ENCODE measurements around the gene UNK.

The UNK gene

DNA sequence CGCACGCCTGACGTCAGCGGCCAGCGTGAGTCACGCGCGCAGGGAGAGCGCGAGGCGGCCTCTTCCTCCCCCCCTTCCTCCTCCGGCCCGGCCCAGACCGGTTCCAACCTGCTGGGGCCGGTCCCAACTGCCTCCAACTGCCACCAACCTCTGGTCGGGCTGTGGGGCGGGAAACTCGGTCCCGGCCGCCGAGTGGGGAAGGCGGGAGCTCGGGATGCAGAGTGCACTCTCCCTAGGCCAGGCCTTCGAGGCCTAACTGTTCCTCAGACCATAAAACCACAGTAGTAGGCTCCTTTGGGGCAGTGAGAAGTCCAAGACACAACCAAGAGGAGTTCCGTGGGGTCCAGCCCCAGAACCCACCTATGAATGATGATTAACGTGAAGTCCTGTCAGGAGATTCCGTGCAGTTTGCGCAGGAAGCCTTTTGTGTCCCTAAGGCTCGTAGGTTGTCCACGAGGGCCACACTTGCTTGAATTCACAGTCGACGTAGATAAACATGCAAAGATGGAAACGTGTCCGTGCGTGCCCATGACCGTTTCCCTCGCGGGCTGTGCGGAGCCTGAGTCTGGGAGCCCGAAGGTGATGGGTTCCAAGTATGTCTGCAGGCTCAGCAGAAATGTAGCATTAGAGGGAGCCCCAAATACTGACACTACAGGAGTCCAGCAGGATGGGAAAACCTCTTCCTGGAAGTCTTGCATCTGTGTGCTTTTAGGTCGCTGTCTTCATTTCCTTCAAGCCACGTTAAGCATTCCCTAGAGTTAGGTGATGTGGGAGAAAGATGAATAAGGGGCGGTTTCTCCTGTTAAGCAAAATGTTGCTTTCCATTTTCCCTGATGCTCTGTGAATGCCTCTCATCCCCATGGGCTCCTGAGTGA, 647 bp downstream of the UNK start:
- H3K27me3 ChIP-seq (ENCODE audit: insufficient read depth, low read length, poor library complexity) = no peaks in the 10 kb centered on the region
- H2AK5ac ChIP-seq (ENCODE audit: low read length) = peak overlapping the region; percentile 10
- peak overlapping the region; percentile 80 for H3K56ac ChIP-seq (ENCODE audit: low read length)
- peak; percentile 97 for DNase-seq
- H3K27ac ChIP-seq (ENCODE audit: low read depth, low read length) = peak overlapping the region; percentile 96
- peaks cover 36% of the 10 kb centered on the region for H3K79me2 ChIP-seq (ENCODE audit: control insufficient read depth, insufficient read depth, low read length)
- no peak overlapping the region for H2BK120ac ChIP-seq (ENCODE audit: low read depth, low read length)
- H3K36me3 ChIP-seq (ENCODE audit: control insufficient read depth, insufficient read depth, low read length) = no peaks in the 10 kb centered on the region
- H4K5ac ChIP-seq (ENCODE audit: low read length) = no peak overlapping the region
- peak overlapping the region; percentile 99 for H4K8ac ChIP-seq (ENCODE audit: low read depth, low read length)
- no peak overlapping the region for H3K23ac ChIP-seq (ENCODE audit: low read length)
- peak overlapping the region; percentile 95 for H3K4ac ChIP-seq (ENCODE audit: low read depth, low read length)
- H3K4me2 ChIP-seq (ENCODE audit: low read length) = peak overlapping the region; percentile 36
- peak overlapping the region; percentile 76 for H2BK5ac ChIP-seq (ENCODE audit: low read length)
- WGBS (ENCODE audit: extremely low coverage, insufficient coverage, low lambda C conversion rate) = no CpG with 5 or more reads among the region's 43 CpGs
- peaks cover 1% of the 10 kb centered on the region for H3K79me1 ChIP-seq (ENCODE audit: low read length)
- peak overlapping the region; percentile 75 for H3K4me3 ChIP-seq (ENCODE audit: low read length)
- H3K18ac ChIP-seq (ENCODE audit: low read length) = peak overlapping the region; percentile 22
- H2BK15ac ChIP-seq (replicated peaks; ENCODE audit: low read depth) = no peak overlapping the region
- H3K4me1 ChIP-seq (ENCODE audit: control insufficient read depth, low read depth, low read length) = no peaks in the 10 kb centered on the region
- H3K9ac ChIP-seq (ENCODE audit: low read length) = peak overlapping the region; percentile 77

DNA sequence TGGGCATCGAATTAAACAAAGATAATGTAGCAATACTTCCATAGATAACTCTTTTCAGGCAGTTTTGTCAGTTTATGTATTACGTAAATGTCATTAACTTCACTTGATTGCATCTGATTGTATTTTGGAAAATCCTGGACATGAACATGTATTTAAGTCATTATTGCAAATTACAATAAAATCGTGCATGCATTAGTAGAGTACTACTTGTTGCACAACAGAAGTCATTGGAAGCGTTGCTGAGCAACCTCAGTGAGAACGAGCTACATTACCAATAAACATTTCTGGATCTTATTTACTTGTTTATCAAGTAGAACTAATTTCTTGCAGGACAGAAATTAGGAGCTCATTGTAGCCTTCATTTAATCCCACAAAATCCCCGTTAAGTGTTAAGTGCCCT, 6.6 kb downstream of the UNK start:
- Histone ChIP-seq H2BK15ac (replicated peaks; ENCODE audit: low read depth) (no peak overlapping the region), H3K79me2 (ENCODE audit: control insufficient read depth, insufficient read depth, low read length) (peaks cover 42% of the 10 kb centered on the region), H4K8ac (ENCODE audit: low read depth, low read length) (no peak overlapping the region), H3K4me2 (ENCODE audit: low read length) (no peak overlapping the region), H2BK120ac (ENCODE audit: low read depth, low read length) (no peak overlapping the region), H4K5ac (ENCODE audit: low read length) (no peak overlapping the region), H3K79me1 (ENCODE audit: low read length) (peaks cover 16% of the 10 kb centered on the region), H3K27ac (ENCODE audit: low read depth, low read length) (no peak overlapping the region), H3K18ac (ENCODE audit: low read length) (no peak overlapping the region), H3K36me3 (ENCODE audit: control insufficient read depth, insufficient read depth, low read length) (peaks cover 3% of the 10 kb centered on the region), H3K56ac (ENCODE audit: low read length) (no peak overlapping the region), H3K9ac (ENCODE audit: low read length) (no peak overlapping the region), H2BK5ac (ENCODE audit: low read length) (no peak overlapping the region), H2AK5ac (ENCODE audit: low read length) (no peak overlapping the region), H3K4me1 (ENCODE audit: control insufficient read depth, low read depth, low read length) (no peaks in the 10 kb centered on the region), H3K4me3 (ENCODE audit: low read length) (no peak overlapping the region), H3K4ac (ENCODE audit: low read depth, low read length) (no peak overlapping the region), H3K23ac (ENCODE audit: low read length) (no peak overlapping the region), H3K27me3 (ENCODE audit: insufficient read depth, low read length, poor library complexity) (no peaks in the 10 kb centered on the region)
- DNase-seq = no peak
- WGBS (ENCODE audit: extremely low coverage, insufficient coverage, low lambda C conversion rate) = no CpG with 5 or more reads among the region's 6 CpGs

DNA sequence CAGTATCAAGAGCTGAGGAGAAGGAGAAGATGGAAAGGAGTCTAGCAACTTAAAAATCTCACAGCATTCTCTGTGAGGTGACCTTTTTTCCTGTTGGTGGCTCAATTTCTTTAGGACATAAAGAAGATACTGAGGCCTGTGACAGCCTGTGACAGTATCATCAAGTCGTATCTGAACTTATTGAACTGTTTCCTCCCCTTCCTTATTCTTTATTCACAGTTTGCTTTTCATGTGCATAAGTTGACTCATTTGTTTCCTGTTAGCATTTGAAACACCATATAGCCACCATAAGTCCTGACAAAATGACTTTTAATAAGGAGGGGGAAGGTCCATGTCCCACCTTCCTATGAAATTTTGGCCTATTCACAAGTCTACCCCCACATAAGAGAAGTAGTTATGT, 8.9 kb downstream of the UNK start:
- no peak overlapping the region for H3K4me2 ChIP-seq (ENCODE audit: low read length)
- H3K18ac ChIP-seq (ENCODE audit: low read length) = no peak overlapping the region
- H4K8ac ChIP-seq (ENCODE audit: low read depth, low read length) = no peak overlapping the region
- no CpG with 5 or more reads among the region's 1 CpG for WGBS (ENCODE audit: extremely low coverage, insufficient coverage, low lambda C conversion rate)
- DNase-seq = no peak
- H2AK5ac ChIP-seq (ENCODE audit: low read length) = no peak overlapping the region
- peaks cover 14% of the 10 kb centered on the region for H3K79me1 ChIP-seq (ENCODE audit: low read length)
- H3K36me3 ChIP-seq (ENCODE audit: control insufficient read depth, insufficient read depth, low read length) = peaks cover 5% of the 10 kb centered on the region
- H3K4me3 ChIP-seq (ENCODE audit: low read length) = no peak overlapping the region
- no peak overlapping the region for H2BK120ac ChIP-seq (ENCODE audit: low read depth, low read length)
- H3K4ac ChIP-seq (ENCODE audit: low read depth, low read length) = no peak overlapping the region
- no peak overlapping the region for H3K56ac ChIP-seq (ENCODE audit: low read length)
- H3K9ac ChIP-seq (ENCODE audit: low read length) = no peak overlapping the region
- no peak overlapping the region for H3K23ac ChIP-seq (ENCODE audit: low read length)
- no peak overlapping the region for H2BK15ac ChIP-seq (replicated peaks; ENCODE audit: low read depth)
- H2BK5ac ChIP-seq (ENCODE audit: low read length) = no peak overlapping the region
- no peak overlapping the region for H4K5ac ChIP-seq (ENCODE audit: low read length)
- H3K4me1 ChIP-seq (ENCODE audit: control insufficient read depth, low read depth, low read length) = no peaks in the 10 kb centered on the region
- H3K27me3 ChIP-seq (ENCODE audit: insufficient read depth, low read length, poor library complexity) = no peaks in the 10 kb centered on the region
- H3K27ac ChIP-seq (ENCODE audit: low read depth, low read length) = no peak overlapping the region
- H3K79me2 ChIP-seq (ENCODE audit: control insufficient read depth, insufficient read depth, low read length) = peaks cover 24% of the 10 kb centered on the region

DNA sequence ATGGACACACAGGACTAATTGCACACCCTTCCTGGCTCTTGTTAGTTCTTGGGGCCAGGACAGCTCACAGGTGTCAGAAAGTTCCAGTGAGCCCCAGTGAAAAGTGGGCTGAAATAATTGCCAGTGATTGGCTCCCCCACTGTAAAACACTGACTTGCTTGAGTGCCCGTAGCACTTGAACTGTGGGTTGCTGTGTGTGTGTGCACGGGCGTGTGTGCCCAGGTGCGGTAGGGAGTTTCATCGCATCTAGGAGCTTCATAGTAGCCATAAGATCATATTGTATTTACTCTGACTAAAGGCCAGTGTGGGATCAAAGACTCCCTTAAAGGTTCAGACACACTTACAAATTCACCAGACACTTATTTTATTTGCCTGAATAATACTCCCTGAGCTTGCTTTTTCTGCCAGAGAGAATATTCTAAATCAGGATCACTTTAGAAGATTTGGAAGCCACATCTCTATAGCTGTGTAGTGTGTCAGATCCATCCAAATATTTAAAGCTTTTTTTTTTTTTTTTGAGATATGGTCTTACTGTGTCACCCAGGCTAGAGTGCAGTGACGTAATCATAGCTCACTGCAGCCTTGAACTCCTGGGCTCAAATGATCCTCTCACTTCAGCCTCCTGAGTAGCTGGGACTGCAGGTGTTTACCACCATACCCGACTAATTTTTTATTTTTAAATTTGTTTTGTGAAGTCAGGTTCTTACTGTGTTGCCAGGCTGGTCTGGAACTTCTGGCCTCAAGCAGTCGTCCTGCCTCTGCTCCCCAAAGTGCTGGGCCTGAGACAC, 11.4 kb downstream of the UNK start:
- H2BK120ac ChIP-seq (ENCODE audit: low read depth, low read length) = no peak overlapping the region
- no peaks in the 10 kb centered on the region for H3K27me3 ChIP-seq (ENCODE audit: insufficient read depth, low read length, poor library complexity)
- no peaks in the 10 kb centered on the region for H3K4me1 ChIP-seq (ENCODE audit: control insufficient read depth, low read depth, low read length)
- no peak overlapping the region for H3K4me2 ChIP-seq (ENCODE audit: low read length)
- no peak for DNase-seq
- H4K5ac ChIP-seq (ENCODE audit: low read length) = no peak overlapping the region
- no CpG with 5 or more reads among the region's 8 CpGs for WGBS (ENCODE audit: extremely low coverage, insufficient coverage, low lambda C conversion rate)
- H4K8ac ChIP-seq (ENCODE audit: low read depth, low read length) = no peak overlapping the region
- H3K18ac ChIP-seq (ENCODE audit: low read length) = no peak overlapping the region
- no peak overlapping the region for H3K4me3 ChIP-seq (ENCODE audit: low read length)
- H3K36me3 ChIP-seq (ENCODE audit: control insufficient read depth, insufficient read depth, low read length) = peaks cover 9% of the 10 kb centered on the region
- H3K23ac ChIP-seq (ENCODE audit: low read length) = no peak overlapping the region
- no peak overlapping the region for H3K9ac ChIP-seq (ENCODE audit: low read length)
- no peak overlapping the region for H2BK15ac ChIP-seq (replicated peaks; ENCODE audit: low read depth)
- H3K56ac ChIP-seq (ENCODE audit: low read length) = no peak overlapping the region
- no peak overlapping the region for H3K4ac ChIP-seq (ENCODE audit: low read depth, low read length)
- peaks cover 17% of the 10 kb centered on the region for H3K79me2 ChIP-seq (ENCODE audit: control insufficient read depth, insufficient read depth, low read length)
- peaks cover 14% of the 10 kb centered on the region for H3K79me1 ChIP-seq (ENCODE audit: low read length)
- no peak overlapping the region for H3K27ac ChIP-seq (ENCODE audit: low read depth, low read length)
- no peak overlapping the region for H2BK5ac ChIP-seq (ENCODE audit: low read length)
- no peak overlapping the region for H2AK5ac ChIP-seq (ENCODE audit: low read length)

DNA sequence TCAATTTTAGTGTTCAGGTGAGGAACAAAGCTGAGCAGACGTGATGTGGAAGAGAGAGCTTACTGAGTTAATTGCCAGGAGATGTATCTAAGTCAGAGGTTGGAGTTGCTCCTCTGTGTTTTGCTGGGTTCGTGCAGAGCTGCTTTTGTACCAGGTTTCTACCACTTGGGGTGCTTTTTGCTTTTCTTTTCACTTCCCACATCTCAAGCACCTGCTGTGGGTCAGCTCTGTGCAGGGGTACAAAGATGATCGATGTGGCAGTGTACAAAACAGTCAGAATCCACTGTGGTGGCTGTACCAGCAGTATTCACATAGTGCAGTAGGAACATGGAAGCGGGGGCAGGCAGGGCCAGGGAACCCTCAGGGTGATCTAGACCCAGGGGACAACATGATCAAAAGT, 14.8 kb downstream of the UNK start:
- H2BK5ac ChIP-seq (ENCODE audit: low read length) = no peak overlapping the region

More for the DNA sequence above, 14.8 kb downstream of the UNK start:
- Histone ChIP-seq H3K18ac (ENCODE audit: low read length) (no peak overlapping the region), H3K36me3 (ENCODE audit: control insufficient read depth, insufficient read depth, low read length) (peaks cover 6% of the 10 kb centered on the region), H3K4ac (ENCODE audit: low read depth, low read length) (no peak overlapping the region), H3K79me2 (ENCODE audit: control insufficient read depth, insufficient read depth, low read length) (peaks cover 8% of the 10 kb centered on the region), H3K79me1 (ENCODE audit: low read length) (peaks cover 9% of the 10 kb centered on the region), H3K4me2 (ENCODE audit: low read length) (no peak overlapping the region), H4K8ac (ENCODE audit: low read depth, low read length) (no peak overlapping the region), H3K23ac (ENCODE audit: low read length) (no peak overlapping the region), H2BK15ac (replicated peaks; ENCODE audit: low read depth) (no peak overlapping the region), H3K27ac (ENCODE audit: low read depth, low read length) (no peak overlapping the region), H3K56ac (ENCODE audit: low read length) (no peak overlapping the region), H3K9ac (ENCODE audit: low read length) (no peak overlapping the region), H3K4me3 (ENCODE audit: low read length) (no peak overlapping the region), H3K4me1 (ENCODE audit: control insufficient read depth, low read depth, low read length) (no peaks in the 10 kb centered on the region), H2AK5ac (ENCODE audit: low read length) (no peak overlapping the region), H4K5ac (ENCODE audit: low read length) (no peak overlapping the region), H3K27me3 (ENCODE audit: insufficient read depth, low read length, poor library complexity) (no peaks in the 10 kb centered on the region), H2BK120ac (ENCODE audit: low read depth, low read length) (no peak overlapping the region)
- no peak for DNase-seq
- no CpG with 5 or more reads among the region's 4 CpGs for WGBS (ENCODE audit: extremely low coverage, insufficient coverage, low lambda C conversion rate)

All from mesendoderm (in vitro differentiated cells).